ENCODE measurements around the gene RNASE13. TPM values are rescaled to one million over a fixed set of nuclear protein-coding genes. Genes with fewer than 3 reads are reported as not detected.

The RNASE13 gene
- total and polyA plus RNA-seq, 4 donors: not detected

- Histone ChIP-seq H3K9ac (ENCODE audit: insufficient read depth in 1 of 2, low read length in 2 of 2) (peak within 1 kb of the TSS; percentile 80 to 83), H3K9me3 (ENCODE audit: control insufficient read depth in 4 of 4, insufficient read depth in 3 of 4, low read length in 3 of 4) (no peaks in the 10 kb centered on the region), H3K36me3 (ENCODE audit: control insufficient read depth in 4 of 4, insufficient read depth in 4 of 4, low read length in 4 of 4) (peaks cover 9 to 29% (median 19%) of the 10 kb centered on the region in 4 donors), H3K4me3 (peak within 1 kb of the TSS; percentile 61), H3K27me3 (ENCODE audit: control insufficient read depth in 3 of 3, insufficient read depth in 3 of 3, low read length in 2 of 3) (no peaks in the 10 kb centered on the region), H3K4me1 (ENCODE audit: control insufficient read depth in 5 of 5, insufficient read depth in 5 of 5, low read length in 5 of 5) (peaks cover 0 to 15% (median 7%) of the 10 kb centered on the region in 5 donors), H3K27ac (ENCODE audit: low read depth in 1 of 2, low read length in 1 of 2) (peak within 1 kb of the TSS; percentile 74 to 91)
- DNase-seq: peak; percentile 96 to 98 (median 98)
- no peak for TF ChIP-seq CTCF (IDR thresholded peaks at IDR 0.05; ENCODE audit: control extremely low read depth, extremely low read depth)
- peak; percentile 93 for ATAC-seq (ENCODE audit: insufficient read depth, low FRiP score)
- WGBS, 2 donors: 0 to 1% methylated on average over 42 of the region's 42 CpGs
Measured at GRCh38 chr14:20989787-20990600, 44.6 kb downstream of the RNASE13 start, which contains the start of gene METTL17. METTL17 (plus strand) TSS chr14:20989980; CDS start chr14:20990003, 23 bp downstream.

- 0 to 1% methylated on average over 11 of the region's 11 CpGs for WGBS, 2 donors
- no peak for DNase-seq
- peaks cover 0 to 15% (median 7%) of the 10 kb centered on the region in 5 donors for H3K4me1 ChIP-seq (ENCODE audit: control insufficient read depth in 5 of 5, insufficient read depth in 5 of 5, low read length in 5 of 5)
- H3K4me3 ChIP-seq: no peak overlapping the region
- H3K9me3 ChIP-seq (ENCODE audit: control insufficient read depth in 4 of 4, insufficient read depth in 3 of 4, low read length in 3 of 4): no peaks in the 10 kb centered on the region
- no peaks in the 10 kb centered on the region for H3K27me3 ChIP-seq (ENCODE audit: control insufficient read depth in 3 of 3, insufficient read depth in 3 of 3, low read length in 2 of 3)
- no peak for ATAC-seq (ENCODE audit: insufficient read depth, low FRiP score)
- peaks cover 5 to 23% (median 13%) of the 10 kb centered on the region in 4 donors for H3K36me3 ChIP-seq (ENCODE audit: control insufficient read depth in 4 of 4, insufficient read depth in 4 of 4, low read length in 4 of 4)
- TF ChIP-seq CTCF (IDR thresholded peaks at IDR 0.05; ENCODE audit: control extremely low read depth, extremely low read depth): no peak
- H3K27ac ChIP-seq (ENCODE audit: low read depth in 1 of 2, low read length in 1 of 2): peak overlapping the region in 1 of 2 donors; percentile 74
- peak overlapping the region; percentile 19 to 78 for H3K9ac ChIP-seq (ENCODE audit: insufficient read depth in 1 of 2, low read length in 2 of 2)
Measured at GRCh38 chr14:20989471-20989786, 45.2 kb downstream of the RNASE13 start.

- H3K4me1 ChIP-seq (ENCODE audit: control insufficient read depth in 5 of 5, insufficient read depth in 5 of 5, low read length in 5 of 5): peaks cover 0 to 15% (median 7%) of the 10 kb centered on the region in 5 donors
- no peak for DNase-seq
- H3K4me3 ChIP-seq: no peak overlapping the region
- no peaks in the 10 kb centered on the region for H3K27me3 ChIP-seq (ENCODE audit: control insufficient read depth in 3 of 3, insufficient read depth in 3 of 3, low read length in 2 of 3)
- TF ChIP-seq CTCF (IDR thresholded peaks at IDR 0.05; ENCODE audit: control extremely low read depth, extremely low read depth): no peak
- ATAC-seq (ENCODE audit: insufficient read depth, low FRiP score): no peak
- peak overlapping the region; percentile 19 to 78 for H3K9ac ChIP-seq (ENCODE audit: insufficient read depth in 1 of 2, low read length in 2 of 2)
- 81 to 86% methylated on average over 15 of the region's 15 CpGs for WGBS, 2 donors
- peaks cover 5 to 18% (median 9%) of the 10 kb centered on the region in 4 donors for H3K36me3 ChIP-seq (ENCODE audit: control insufficient read depth in 4 of 4, insufficient read depth in 4 of 4, low read length in 4 of 4)
- H3K9me3 ChIP-seq (ENCODE audit: control insufficient read depth in 4 of 4, insufficient read depth in 3 of 4, low read length in 3 of 4): no peaks in the 10 kb centered on the region
- peak overlapping the region; percentile 74 to 89 for H3K27ac ChIP-seq (ENCODE audit: low read depth in 1 of 2, low read length in 1 of 2)
Measured at GRCh38 chr14:20988717-20989470, 45.7 kb downstream of the RNASE13 start.
